ENCODE results near the gene KIT. TPM values are rescaled to one million over a fixed set of nuclear protein-coding genes. Genes with fewer than 3 reads are reported as not detected.

KIT gene
- total RNA-seq, 1 experiment from 2014 or later: not detected

DNA sequence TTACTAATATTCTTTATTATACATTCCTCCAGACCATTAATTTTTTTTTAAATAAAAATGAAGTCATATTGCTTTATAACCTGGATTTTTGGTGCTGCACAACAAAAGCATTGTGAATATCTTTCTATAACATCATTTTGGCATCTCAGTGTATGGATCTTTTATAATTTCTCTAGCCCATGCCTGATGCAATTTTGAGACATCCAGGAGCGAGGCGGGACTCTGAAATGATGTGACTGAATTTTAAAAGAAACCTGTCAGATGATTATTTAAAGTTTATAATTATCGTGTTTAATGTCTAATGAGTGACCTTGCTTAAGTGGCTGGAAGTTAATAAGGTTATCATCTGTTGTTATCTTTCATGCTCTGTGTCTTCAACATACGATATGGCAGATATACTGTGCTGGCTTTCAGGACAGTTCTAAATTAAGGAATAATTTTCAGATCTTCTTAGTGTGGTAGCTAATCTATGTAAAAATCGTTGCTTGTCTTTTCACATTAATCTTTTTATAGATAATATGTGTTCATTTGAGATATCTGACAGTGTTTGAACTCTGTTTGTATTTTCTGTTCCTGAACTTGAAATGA is 58.8 kb downstream of the KIT start:
- CTCF ChIA-PET: no interaction called here
- Histone ChIP-seq H3K27me3 (ENCODE audit: insufficient read depth, low read length) (peaks cover 16% of the 10 kb centered on the region; the same call in 1 of the 2 replicates), H3K4me1 (ENCODE audit: control insufficient read depth in 1 of 2, insufficient read depth in 2 of 2, low read length in 2 of 2) (no peaks in the 10 kb centered on the region), H3K4me2 (ENCODE audit: low read length) (no peak overlapping the region), H3K27ac (ENCODE audit: low read depth, low read length) (no peak overlapping the region), H3K9me3 (ENCODE audit: control insufficient read depth in 1 of 2, insufficient read depth in 1 of 2, low read depth in 1 of 2, low read length in 2 of 2) (no peaks in the 10 kb centered on the region), H3K36me3 (ENCODE audit: control insufficient read depth in 1 of 2, insufficient read depth in 2 of 2, low read length in 2 of 2) (no peaks in the 10 kb centered on the region), H3K9me2 (ENCODE audit: insufficient read depth) (no peaks in the 10 kb centered on the region), H4K20me1 (ENCODE audit: insufficient read depth) (no peaks in the 10 kb centered on the region), H3K9ac (ENCODE audit: low read length) (no peak overlapping the region), H3K4me3 (replicated peaks in 1 of 2; ENCODE audit: low read depth in 1 of 2, low read length in 2 of 2) (no peak overlapping the region), H3K79me2 (ENCODE audit: insufficient read depth, low read length) (no peaks in the 10 kb centered on the region), H2AFZ (ENCODE audit: low read depth, low read length, poor library complexity, severe bottlenecking) (no peak overlapping the region)
- DNase-seq (ENCODE audit: low read depth, low spot score) (no peak), ATAC-seq (no peak)
- RAD21 ChIA-PET (ENCODE audit: low non-redundant PET in 1 of 2, low total read pairs in 2 of 2, uncharacterized antibody in 2 of 2, unreplicated experiment in 2 of 2): no interaction called here
- TF ChIP-seq ZFX (IDR thresholded peaks at IDR 0.05): no peak
- no peak for TF ChIP-seq EZH2phosphoT487 (IDR thresholded peaks at IDR 0.05; ENCODE audit: borderline replicate concordance)
- TF ChIP-seq EZH2 (IDR thresholded peaks at IDR 0.05): no peak
- TF ChIP-seq FOSL1 (IDR thresholded peaks at IDR 0.05; ENCODE audit: low read depth): no peak
- TF ChIP-seq YY1 (IDR thresholded peaks at IDR 0.05; ENCODE audit: extremely low read depth, insufficient replicate concordance, low read depth, low read length): no peak
- no peak for TF ChIP-seq CBX3 (IDR thresholded peaks at IDR 0.05; ENCODE audit: low read depth)
- no peak for TF ChIP-seq RAD21 (IDR thresholded peaks at IDR 0.05; ENCODE audit: low read depth)
- TF ChIP-seq, protein P1, sequence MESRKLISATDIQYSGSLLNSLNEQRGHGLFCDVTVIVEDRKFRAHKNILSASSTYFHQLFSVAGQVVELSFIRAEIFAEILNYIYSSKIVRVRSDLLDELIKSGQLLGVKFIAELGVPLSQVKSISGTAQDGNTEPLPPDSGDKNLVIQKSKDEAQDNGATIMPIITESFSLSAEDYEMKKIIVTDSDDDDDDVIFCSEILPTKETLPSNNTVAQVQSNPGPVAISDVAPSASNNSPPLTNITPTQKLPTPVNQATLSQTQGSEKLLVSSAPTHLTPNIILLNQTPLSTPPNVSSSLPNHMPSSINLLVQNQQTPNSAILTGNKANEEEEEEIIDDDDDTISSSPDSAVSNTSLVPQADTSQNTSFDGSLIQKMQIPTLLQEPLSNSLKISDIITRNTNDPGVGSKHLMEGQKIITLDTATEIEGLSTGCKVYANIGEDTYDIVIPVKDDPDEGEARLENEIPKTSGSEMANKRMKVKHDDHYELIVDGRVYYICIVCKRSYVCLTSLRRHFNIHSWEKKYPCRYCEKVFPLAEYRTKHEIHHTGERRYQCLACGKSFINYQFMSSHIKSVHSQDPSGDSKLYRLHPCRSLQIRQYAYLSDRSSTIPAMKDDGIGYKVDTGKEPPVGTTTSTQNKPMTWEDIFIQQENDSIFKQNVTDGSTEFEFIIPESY (IDR thresholded peaks at IDR 0.05; ENCODE audit: extremely low read depth, insufficient replicate concordance, low read length): no peak
- no peak for TF ChIP-seq EGR1 (IDR thresholded peaks at IDR 0.05; ENCODE audit: low read depth)
- no peak for TF ChIP-seq SRF (IDR thresholded peaks at IDR 0.05; ENCODE audit: low read depth)
- no peak for TF ChIP-seq POLR2A (IDR thresholded peaks at IDR 0.05; ENCODE audit: borderline replicate concordance, extremely low read depth, insufficient read depth, insufficient read length)
- TF ChIP-seq, protein P2, sequence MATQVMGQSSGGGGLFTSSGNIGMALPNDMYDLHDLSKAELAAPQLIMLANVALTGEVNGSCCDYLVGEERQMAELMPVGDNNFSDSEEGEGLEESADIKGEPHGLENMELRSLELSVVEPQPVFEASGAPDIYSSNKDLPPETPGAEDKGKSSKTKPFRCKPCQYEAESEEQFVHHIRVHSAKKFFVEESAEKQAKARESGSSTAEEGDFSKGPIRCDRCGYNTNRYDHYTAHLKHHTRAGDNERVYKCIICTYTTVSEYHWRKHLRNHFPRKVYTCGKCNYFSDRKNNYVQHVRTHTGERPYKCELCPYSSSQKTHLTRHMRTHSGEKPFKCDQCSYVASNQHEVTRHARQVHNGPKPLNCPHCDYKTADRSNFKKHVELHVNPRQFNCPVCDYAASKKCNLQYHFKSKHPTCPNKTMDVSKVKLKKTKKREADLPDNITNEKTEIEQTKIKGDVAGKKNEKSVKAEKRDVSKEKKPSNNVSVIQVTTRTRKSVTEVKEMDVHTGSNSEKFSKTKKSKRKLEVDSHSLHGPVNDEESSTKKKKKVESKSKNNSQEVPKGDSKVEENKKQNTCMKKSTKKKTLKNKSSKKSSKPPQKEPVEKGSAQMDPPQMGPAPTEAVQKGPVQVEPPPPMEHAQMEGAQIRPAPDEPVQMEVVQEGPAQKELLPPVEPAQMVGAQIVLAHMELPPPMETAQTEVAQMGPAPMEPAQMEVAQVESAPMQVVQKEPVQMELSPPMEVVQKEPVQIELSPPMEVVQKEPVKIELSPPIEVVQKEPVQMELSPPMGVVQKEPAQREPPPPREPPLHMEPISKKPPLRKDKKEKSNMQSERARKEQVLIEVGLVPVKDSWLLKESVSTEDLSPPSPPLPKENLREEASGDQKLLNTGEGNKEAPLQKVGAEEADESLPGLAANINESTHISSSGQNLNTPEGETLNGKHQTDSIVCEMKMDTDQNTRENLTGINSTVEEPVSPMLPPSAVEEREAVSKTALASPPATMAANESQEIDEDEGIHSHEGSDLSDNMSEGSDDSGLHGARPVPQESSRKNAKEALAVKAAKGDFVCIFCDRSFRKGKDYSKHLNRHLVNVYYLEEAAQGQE (IDR thresholded peaks at IDR 0.05; ENCODE audit: low read depth): no peak
- no peak for TF ChIP-seq SP1 (IDR thresholded peaks at IDR 0.05; ENCODE audit: low read depth)
- TF ChIP-seq POLR2AphosphoS5 (IDR thresholded peaks at IDR 0.05; ENCODE audit: low read depth, low read length): no peak
- TF ChIP-seq SIN3A (IDR thresholded peaks at IDR 0.05; ENCODE audit: low read depth): no peak
- TF ChIP-seq JUND (IDR thresholded peaks at IDR 0.05): no peak
- no peak for TF ChIP-seq ELF1 (IDR thresholded peaks at IDR 0.05; ENCODE audit: borderline replicate concordance, low read depth)
- TF ChIP-seq TCF7L2 (IDR thresholded peaks at IDR 0.05; ENCODE audit: borderline replicate concordance, extremely low read depth, insufficient read depth, insufficient read length): no peak
- TF ChIP-seq, protein P3, sequence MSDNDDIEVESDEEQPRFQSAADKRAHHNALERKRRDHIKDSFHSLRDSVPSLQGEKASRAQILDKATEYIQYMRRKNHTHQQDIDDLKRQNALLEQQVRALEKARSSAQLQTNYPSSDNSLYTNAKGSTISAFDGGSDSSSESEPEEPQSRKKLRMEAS (IDR thresholded peaks at IDR 0.05): no peak
- intact Hi-C loops (cut with micrococcal nuclease): no loop called here
- no TSS peak for BruUV-seq (replicated peaks)
- POLR2A ChIA-PET: no interaction called here

All from HCT116 (cell line).